Activated CD4-positive, CD25-positive, alpha-beta regulatory T cell (primary cell): ENCODE results near the gene NEBL.

Experiments
- DNase-seq, 4 experiments: peaks; one replicate each; lab custom pipeline; 2025; lab: John Stamatoyannopoulos, UW

The NEBL gene

GRCh38 chr10:20858292-20859124 is 38.6 kb downstream of the NEBL start:
- no peak for DNase-seq

GRCh38 chr10:20856484-20856883 is 40.6 kb downstream of the NEBL start:
- DNase-seq = no peak

- DNase-seq = no peak
Measured at GRCh38 chr10:20855398-20856038, 41.6 kb downstream of the NEBL start.

- no peak for DNase-seq
Measured at GRCh38 chr10:20853276-20853675, 43.8 kb downstream of the NEBL start.

- no peak for DNase-seq
Measured at GRCh38 chr10:20852303-20852702, 44.8 kb downstream of the NEBL start.

GRCh38 chr10:20847512-20847911 is 49.6 kb downstream of the NEBL start:
- DNase-seq = no peak

- no peak for DNase-seq
Measured at GRCh38 chr10:20846263-20846662, 50.8 kb downstream of the NEBL start.

GRCh38 chr10:20841419-20841818 is 55.7 kb downstream of the NEBL start:
- no peak for DNase-seq

GRCh38 chr10:20839910-20840309 is 57.2 kb downstream of the NEBL start:
- DNase-seq = no peak

GRCh38 chr10:20839141-20839540 is 58.0 kb downstream of the NEBL start:
- no peak for DNase-seq

- DNase-seq = no peak
Measured at GRCh38 chr10:20836401-20836800, 60.7 kb downstream of the NEBL start.

- DNase-seq = no peak
Measured at GRCh38 chr10:20835335-20835734, 61.8 kb downstream of the NEBL start.

GRCh38 chr10:20834825-20835224 is 62.3 kb downstream of the NEBL start:
- DNase-seq = no peak

- no peak for DNase-seq
Measured at GRCh38 chr10:20822825-20823224, 74.3 kb downstream of the NEBL start.

GRCh38 chr10:20817646-20818045 is 79.5 kb downstream of the NEBL start:
- DNase-seq = no peak

- DNase-seq = no peak
Measured at GRCh38 chr10:20817116-20817515, 80.0 kb downstream of the NEBL start.

GRCh38 chr10:20814116-20814515 is 83.0 kb downstream of the NEBL start:
- no peak for DNase-seq

- no peak for DNase-seq
Measured at GRCh38 chr10:20811131-20811530, 86.0 kb downstream of the NEBL start.

- DNase-seq = no peak
Measured at GRCh38 chr10:20809631-20810030, 87.5 kb downstream of the NEBL start.

GRCh38 chr10:20806487-20806886 is 90.6 kb downstream of the NEBL start:
- DNase-seq = no peak

- no peak for DNase-seq
Measured at GRCh38 chr10:20797290-20797689, 99.8 kb downstream of the NEBL start.

GRCh38 chr10:20795391-20795790 is 101.7 kb downstream of the NEBL start:
- no peak for DNase-seq

GRCh38 chr10:20785174-20785573 is 111.9 kb downstream of the NEBL start:
- DNase-seq = no peak
